Small intestine (tissue), 7 donors: ENCODE data around the gene SART3. TPM values are rescaled to one million over a fixed set of nuclear protein-coding genes. Genes with fewer than 3 reads are reported as not detected.

Source experiments
- DNase-seq, 2 donors: peaks; one replicate each; pipeline versions ENCODE4 v3.0.0 to v3.0.0-alpha.2; 2013
- FAIRE-seq: peaks from 2 replicates; lab custom pipeline; 2012; peaks lifted over from hg19 to GRCh38; lab: Jason Lieb, UNC
- H3K27ac ChIP-seq, 3 donors: one replicate each; pipeline ENCODE4 v1.5.1; 2013; ENCODE audit warnings: low read length in 2 of 3, mild to moderate bottlenecking in 2 of 3, control low read depth in 1 of 3, inconsistent platforms in 1 of 3, low read depth in 1 of 3, moderate library complexity in 1 of 3
- H3K27me3 ChIP-seq, 3 donors: one replicate each; pipeline ENCODE4 v1.6.1; 2013; ENCODE audit warnings: low read length in 3 of 3, inconsistent platforms in 1 of 3; ENCODE audit not compliant: control insufficient read depth in 3 of 3, insufficient read depth in 3 of 3
- H3K36me3 ChIP-seq, 3 donors: one replicate each; pipeline ENCODE4 v1.6.1; 2013; ENCODE audit warnings: low read length in 3 of 3, inconsistent platforms in 1 of 3, low read depth in 1 of 3, mild to moderate bottlenecking in 1 of 3, moderate library complexity in 1 of 3; ENCODE audit not compliant: control insufficient read depth in 3 of 3, insufficient read depth in 2 of 3
- H3K4me1 ChIP-seq, 3 donors: one replicate each; pipeline ENCODE4 v1.6.1; 2013; ENCODE audit warnings: low read length in 2 of 3, inconsistent platforms in 1 of 3, low read depth in 1 of 3, mild to moderate bottlenecking in 1 of 3, moderate library complexity in 1 of 3; ENCODE audit not compliant: control insufficient read depth in 3 of 3, insufficient read depth in 2 of 3
- H3K4me3 ChIP-seq, 3 donors: one replicate each; pipeline ENCODE4 v1.5.1; 2013; ENCODE audit warnings: low read length in 3 of 3, control low read depth in 1 of 3, inconsistent platforms in 1 of 3, low read depth in 1 of 3, mild to moderate bottlenecking in 1 of 3, moderate library complexity in 1 of 3
- H3K9me3 ChIP-seq, 2 donors: one replicate each; pipeline ENCODE4 v1.6.1; 2013; ENCODE audit warnings: low read depth in 1 of 2, low read length in 1 of 2; ENCODE audit not compliant: control insufficient read depth in 2 of 2, insufficient read depth in 1 of 2
- WGBS, 3 donors: extraction: QIAGEN DNeasy Blood & Tissue Kit; methylation state at CpG; one replicate each; pipeline ENCODE4 v1.1.7; 2013; 5-methylcytosine and 5-hydroxymethylcytosine counted together
- polyA plus RNA-seq, 4 donors: library from polyadenylated mRNA; stranded (reverse) in 3 of 4; unstranded in 1 of 4; fragments of 200-250 nt in 3 of 4; fragments of 120-200 nt in 1 of 4; gene quantifications; one replicate each; pipeline versions ENCODE4 v1.2.1 to v1.2.3, GENCODE V29; 2013
- donor health status: healthy with polysubstance abuse.
- donor health status: control.
- donor health status: control.
- donor health status: Bipolar disorder and iron deficiency.
- donor health status: healthy.

The SART3 gene
- polyA plus RNA-seq, 4 donors, result 15.9 to 52.3 (median 19.6) TPM

DNA sequence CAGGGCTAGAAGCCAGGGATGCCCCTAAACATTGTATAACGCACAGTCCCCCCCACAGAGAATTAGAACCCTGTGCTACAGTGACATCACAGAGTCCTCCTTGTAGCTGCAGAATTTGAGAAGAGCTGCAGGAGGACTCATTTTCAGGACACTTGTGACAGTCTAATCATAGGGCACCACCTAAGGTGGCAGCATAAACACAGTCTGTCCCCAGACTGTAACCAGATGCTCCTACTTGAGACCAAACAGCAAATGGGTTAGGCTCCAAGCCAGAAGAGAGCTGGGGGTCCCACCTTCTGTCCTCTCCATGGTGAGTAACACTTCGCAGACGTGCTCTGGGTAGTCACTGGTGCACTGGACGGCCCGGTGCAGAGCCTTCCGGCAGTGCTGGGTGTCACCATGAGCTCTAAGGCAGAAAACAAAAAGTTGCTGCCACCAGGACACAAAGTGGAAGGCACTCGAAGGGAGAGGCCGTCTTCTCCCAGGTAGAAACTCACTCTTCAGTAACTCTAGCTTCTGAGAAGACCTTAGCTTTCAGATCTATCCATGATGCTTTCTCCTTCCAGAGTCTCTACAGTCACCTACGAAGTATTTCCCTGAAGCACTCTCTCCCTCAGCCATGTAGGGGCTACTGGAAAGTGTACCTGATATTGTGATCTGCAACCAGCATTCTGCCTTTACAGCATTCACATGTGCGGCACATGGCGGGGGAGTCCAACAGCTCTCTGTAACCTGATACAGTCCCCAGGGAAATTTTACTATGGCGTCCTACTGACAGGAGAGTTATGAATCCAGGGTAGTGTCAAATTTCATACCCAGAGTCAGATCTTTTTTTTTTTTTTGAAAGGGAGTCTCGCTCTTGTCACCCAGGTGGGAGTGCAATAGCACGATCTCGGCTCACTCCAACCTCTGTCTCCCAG, 28.8 kb downstream of the SART3 start:
- no peaks in the 10 kb centered on the region for H3K4me1 ChIP-seq
- no peaks in the 10 kb centered on the region for H3K9me3 ChIP-seq
- no peak overlapping the region for H3K27ac ChIP-seq
- FAIRE-seq (no peak), DNase-seq (no peak)
- WGBS, 3 donors, result 95 to 97% (median 95%) methylated on average over 15 of the region's 15 CpGs
- H3K36me3 ChIP-seq, result peaks cover 36 to 50% (median 45%) of the 10 kb centered on the region in 3 donors
- H3K4me3 ChIP-seq, result no peak overlapping the region
- no peaks in the 10 kb centered on the region for H3K27me3 ChIP-seq

DNA sequence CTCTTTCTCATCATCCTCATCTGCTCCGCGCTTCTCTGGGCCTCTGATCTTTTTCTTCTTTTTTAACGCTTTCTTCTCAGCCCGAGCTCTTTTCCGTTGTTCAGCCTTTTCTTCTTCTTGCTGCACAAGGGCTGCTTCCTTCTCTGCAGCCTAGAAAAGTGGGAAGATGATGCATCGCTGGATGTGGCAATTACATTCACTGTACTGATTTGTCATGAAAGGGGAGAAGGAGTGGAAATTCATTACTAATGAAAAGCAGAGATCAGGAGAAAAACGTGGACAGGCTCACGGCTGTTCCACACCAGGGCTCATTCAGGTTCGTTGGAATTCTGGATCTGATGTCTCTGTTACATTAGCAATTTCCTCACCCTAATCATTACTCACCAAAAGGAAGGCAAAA, 30.8 kb downstream of the SART3 start:
- 93 to 95% (median 95%) methylated on average over 9 of the region's 9 CpGs for WGBS, 3 donors
- Histone ChIP-seq H3K27ac (no peak overlapping the region), H3K36me3 (peaks cover 28 to 62% (median 45%) of the 10 kb centered on the region in 3 donors), H3K4me1 (no peaks in the 10 kb centered on the region), H3K27me3 (no peaks in the 10 kb centered on the region), H3K9me3 (no peaks in the 10 kb centered on the region), H3K4me3 (no peak overlapping the region)
- FAIRE-seq (no peak), DNase-seq (no peak)

DNA sequence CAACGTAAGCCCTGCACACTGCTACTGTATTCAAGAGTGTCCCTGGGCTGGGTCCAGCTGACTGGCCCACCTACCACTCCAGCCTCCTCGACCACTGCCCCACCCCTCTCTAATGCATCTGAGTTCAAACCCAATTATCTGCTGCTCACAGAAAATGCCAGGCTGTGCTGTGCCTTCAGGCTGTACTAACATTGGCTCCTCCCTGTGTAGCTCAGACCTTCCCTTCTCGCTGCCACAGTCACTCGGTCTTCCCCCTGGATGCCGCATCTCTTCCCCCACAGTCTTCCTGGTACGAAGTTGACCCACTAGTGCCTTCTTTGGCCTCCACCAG, 33.8 kb downstream of the SART3 start:
- Histone ChIP-seq H3K27me3 (no peaks in the 10 kb centered on the region), H3K4me1 (no peaks in the 10 kb centered on the region), H3K4me3 (no peak overlapping the region), H3K36me3 (peaks cover 32 to 74% (median 47%) of the 10 kb centered on the region in 3 donors), H3K27ac (no peak overlapping the region), H3K9me3 (no peaks in the 10 kb centered on the region)
- no peak for DNase-seq
- no peak for FAIRE-seq
- 89 to 93% (median 91%) methylated on average over 6 of the region's 6 CpGs for WGBS, 3 donors

DNA sequence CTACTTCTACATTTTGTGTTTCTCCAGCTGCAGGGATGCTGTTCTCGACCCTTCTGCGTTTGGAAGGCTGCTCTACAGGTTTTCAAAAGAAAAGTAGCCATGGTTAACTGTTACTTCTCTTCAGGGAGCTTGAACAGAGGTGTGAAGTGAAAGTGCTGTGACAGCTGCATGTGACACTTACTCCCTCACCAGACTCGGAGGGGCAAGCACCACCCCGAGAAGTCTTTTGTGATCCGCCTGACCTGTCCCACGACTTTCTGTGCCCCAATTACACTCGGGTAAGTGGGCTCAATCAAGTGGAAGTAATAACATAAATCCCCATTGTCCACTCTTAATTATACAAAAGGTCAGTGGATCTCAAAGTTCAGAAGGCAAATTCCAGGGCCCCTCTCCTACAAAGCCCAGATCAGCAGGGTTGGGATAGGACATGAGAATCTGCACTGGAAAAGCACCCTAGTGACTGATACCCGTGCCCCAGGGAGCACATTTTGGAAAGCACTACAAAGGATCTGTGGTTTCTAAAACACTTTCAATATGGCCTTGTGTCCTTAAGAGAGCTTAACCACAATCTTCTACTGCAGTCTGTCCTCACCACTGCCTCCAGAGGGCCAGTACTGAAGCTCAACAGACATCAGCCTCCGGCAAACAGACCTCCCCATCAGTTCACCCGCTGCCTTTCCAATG, 34.3 kb downstream of the SART3 start:
- FAIRE-seq, result no peak
- peaks cover 27 to 70% (median 48%) of the 10 kb centered on the region in 3 donors for H3K36me3 ChIP-seq
- H3K4me3 ChIP-seq, result no peak overlapping the region
- DNase-seq, result no peak
- H3K27ac ChIP-seq, result no peak overlapping the region
- H3K27me3 ChIP-seq, result no peaks in the 10 kb centered on the region
- H3K9me3 ChIP-seq, result no peaks in the 10 kb centered on the region
- WGBS, 3 donors, result 81 to 86% (median 85%) methylated on average over 10 of the region's 10 CpGs
- no peaks in the 10 kb centered on the region for H3K4me1 ChIP-seq

DNA sequence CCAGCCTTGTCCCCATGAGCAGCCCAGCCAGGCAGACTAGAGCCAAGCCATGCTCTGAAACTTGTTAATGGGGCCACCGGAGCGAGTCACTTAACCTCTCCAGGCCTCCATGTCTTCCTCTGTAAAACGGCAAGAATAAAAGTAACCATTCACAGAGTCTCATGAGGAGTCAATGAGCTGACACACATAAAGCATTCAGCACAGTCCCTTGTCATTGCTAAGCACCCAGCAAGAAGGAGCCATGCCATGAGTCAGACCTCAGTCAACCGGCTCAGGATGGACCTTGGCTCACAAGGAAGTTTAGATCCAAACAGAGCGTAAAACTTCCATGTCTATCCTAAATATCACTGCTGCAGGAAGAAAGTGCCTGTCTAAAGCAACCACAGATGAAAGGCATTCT, 35.3 kb downstream of the SART3 start:
- DNase-seq (no peak), FAIRE-seq (no peak)

DNA sequence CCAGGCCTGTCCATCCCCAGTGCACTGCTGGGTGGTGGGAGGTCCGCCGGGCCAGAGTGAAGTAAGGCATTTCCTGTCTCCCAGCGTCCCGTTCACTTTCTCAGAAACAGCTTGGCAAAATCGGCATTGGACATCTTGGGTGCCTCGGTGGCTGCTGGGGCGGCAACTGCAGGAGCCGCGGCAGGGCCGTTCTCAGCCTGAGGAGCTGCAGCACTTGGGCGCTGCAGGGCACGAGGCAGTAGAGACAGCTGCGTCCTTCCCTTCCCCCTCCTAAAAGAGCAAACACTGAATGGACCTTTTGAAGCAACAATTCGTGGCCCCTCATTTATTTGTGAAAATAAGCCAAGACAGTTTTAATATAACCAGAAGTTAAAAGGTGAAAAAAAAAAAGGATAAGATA, 37.6 kb downstream of the SART3 start:
- WGBS, 3 donors, result 87 to 92% (median 88%) methylated on average over 14 of the region's 14 CpGs
- peaks cover 32 to 72% (median 33%) of the 10 kb centered on the region in 3 donors for H3K36me3 ChIP-seq
- no peak overlapping the region for H3K27ac ChIP-seq
- H3K4me3 ChIP-seq, result no peak overlapping the region
- FAIRE-seq (no peak), DNase-seq (no peak)
- no peaks in the 10 kb centered on the region for H3K9me3 ChIP-seq
- H3K4me1 ChIP-seq, result no peaks in the 10 kb centered on the region
- no peaks in the 10 kb centered on the region for H3K27me3 ChIP-seq

More for the DNA sequence above, 35.3 kb downstream of the SART3 start:
- WGBS, 3 donors, result 81 to 86% (median 86%) methylated on average over 5 of the region's 5 CpGs
- Histone ChIP-seq H3K4me3 (no peak overlapping the region), H3K4me1 (no peaks in the 10 kb centered on the region), H3K27me3 (no peaks in the 10 kb centered on the region), H3K36me3 (peaks cover 30 to 74% (median 45%) of the 10 kb centered on the region in 3 donors), H3K9me3 (no peaks in the 10 kb centered on the region), H3K27ac (no peak overlapping the region)

DNA sequence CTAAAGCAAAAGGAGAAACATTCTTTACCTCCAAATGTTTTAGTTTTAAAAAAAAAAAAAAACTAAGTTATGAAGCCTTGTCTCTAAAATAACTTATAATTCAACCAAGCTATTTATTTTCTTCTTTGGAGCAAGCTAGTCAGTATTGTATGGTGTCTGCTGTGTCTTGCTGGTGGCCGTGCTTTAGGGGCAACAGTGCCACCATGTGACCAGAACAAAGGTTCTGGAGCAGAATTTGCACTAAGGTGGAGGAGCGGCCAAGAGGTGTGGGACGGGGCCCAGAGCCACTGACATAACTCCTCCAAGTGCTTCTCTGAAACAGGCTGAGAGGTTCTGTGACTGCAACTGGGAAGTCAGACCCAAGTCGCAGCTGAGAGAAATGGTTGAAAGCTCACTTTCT, 41.4 kb downstream of the SART3 start:
- no peak for DNase-seq
- no peaks in the 10 kb centered on the region for H3K27me3 ChIP-seq
- no peaks in the 10 kb centered on the region for H3K9me3 ChIP-seq
- H3K27ac ChIP-seq, result no peak overlapping the region
- WGBS, 3 donors, result 71 to 79% (median 72%) methylated on average over 4 of the region's 4 CpGs
- no peak for FAIRE-seq
- no peak overlapping the region for H3K4me3 ChIP-seq
- peaks cover 13 to 55% (median 25%) of the 10 kb centered on the region in 3 donors for H3K36me3 ChIP-seq
- H3K4me1 ChIP-seq, result peaks cover 0 to 5% (median 2%) of the 10 kb centered on the region in 3 donors

DNA sequence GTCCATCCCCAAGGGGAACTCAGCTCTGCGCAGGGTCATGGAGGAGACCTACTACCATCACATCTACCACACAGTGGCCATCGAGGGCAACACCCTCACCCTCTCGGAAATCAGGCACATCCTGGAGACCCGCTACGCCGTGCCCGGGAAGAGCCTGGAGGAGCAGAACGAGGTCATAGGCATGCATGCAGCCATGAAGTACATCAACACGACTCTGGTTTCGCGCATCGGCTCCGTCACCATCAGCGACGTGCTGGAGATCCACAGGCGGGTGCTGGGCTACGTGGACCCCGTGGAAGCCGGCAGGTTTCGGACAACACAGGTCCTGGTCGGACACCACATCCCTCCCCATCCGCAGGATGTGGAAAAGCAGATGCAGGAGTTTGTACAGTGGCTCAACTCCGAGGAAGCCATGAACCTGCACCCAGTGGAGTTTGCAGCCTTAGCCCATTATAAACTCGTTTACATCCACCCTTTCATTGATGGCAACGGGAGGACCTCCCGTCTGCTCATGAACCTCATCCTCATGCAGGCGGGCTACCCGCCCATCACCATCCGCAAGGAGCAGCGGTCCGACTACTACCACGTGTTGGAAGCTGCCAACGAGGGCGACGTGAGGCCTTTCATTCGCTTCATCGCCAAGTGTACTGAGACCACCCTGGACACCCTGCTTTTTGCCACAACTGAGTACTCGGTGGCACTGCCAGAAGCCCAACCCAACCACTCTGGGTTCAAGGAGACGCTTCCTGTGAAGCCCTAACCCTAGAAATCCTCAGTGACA, 42.1 kb downstream of the SART3 start:
- no peak for FAIRE-seq
- 93 to 96% (median 95%) methylated on average over 39 of the region's 39 CpGs for WGBS, 3 donors

More for the DNA sequence above, 42.1 kb downstream of the SART3 start:
- Histone ChIP-seq H3K36me3 (peaks cover 7 to 48% (median 21%) of the 10 kb centered on the region in 3 donors), H3K9me3 (no peaks in the 10 kb centered on the region), H3K27ac (no peak overlapping the region), H3K27me3 (no peaks in the 10 kb centered on the region), H3K4me1 (peaks cover 0 to 5% (median 2%) of the 10 kb centered on the region in 3 donors), H3K4me3 (no peak overlapping the region)
- DNase-seq, result no peak
